NB4 (cell line): Measurements from ENCODE around the gene HPCAL1.

Source experiments
- CTCF ChIP-seq: IDR thresholded peaks from one replicate; pipeline ENCODE4 v1.5.1; 2012; ENCODE audit warnings: low read depth, low read length
- MAX ChIP-seq: IDR thresholded peaks from 2 replicates; pipeline ENCODE4 v1.6.1; 2011; ENCODE audit warnings: low read depth, low read length
- POLR2A ChIP-seq: IDR thresholded peaks from 2 replicates; pipeline ENCODE4 v1.6.1; 2011; ENCODE audit warnings: mild to moderate bottlenecking; ENCODE audit not compliant: insufficient read length; ENCODE audit errors: extremely low read depth

GRCh38 chr2:10424916-10425505 lies 122.3 kb downstream of the HPCAL1 start:
- TF ChIP-seq CTCF: no peak
- TF ChIP-seq POLR2A: no peak
- TF ChIP-seq MAX: no peak
